Measurements from ENCODE around the gene CALHM6.

CALHM6 gene

DNA sequence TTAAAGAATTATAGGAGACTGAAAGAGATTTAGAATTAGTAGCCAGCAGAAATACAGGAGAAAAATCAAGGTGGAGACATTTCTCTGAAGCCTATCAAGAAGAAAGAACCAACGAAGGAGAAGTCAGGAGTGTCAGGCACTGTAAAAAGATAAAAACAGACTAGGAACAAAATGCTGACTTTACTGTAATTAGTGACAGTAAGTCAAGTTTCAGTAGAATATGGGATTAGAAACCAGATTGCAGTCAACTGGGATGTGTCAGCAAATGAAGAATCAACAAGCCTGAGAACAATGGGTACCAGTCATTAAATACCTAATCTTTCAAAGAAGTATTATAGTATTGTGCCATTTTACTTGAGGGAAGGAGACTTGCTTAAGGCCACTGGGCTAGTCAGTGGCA lies 21.6 kb downstream of the CALHM6 start:
- no peak overlapping the region for H3K4me2 ChIP-seq (ENCODE audit: low read length, poor library complexity, severe bottlenecking)
- no peak overlapping the region for H4K8ac ChIP-seq (ENCODE audit: low read length)
- no peak overlapping the region for H3K4me3 ChIP-seq (ENCODE audit: insufficient read depth in 1 of 2, low read depth in 1 of 2, low read length in 2 of 2)
- no peak overlapping the region for H3K23ac ChIP-seq (ENCODE audit: low read length in 2 of 2)
- H3K9ac ChIP-seq (ENCODE audit: low read length) = no peak overlapping the region
- WGBS = 85% methylated on average over 1 of the region's 1 CpG
- no peaks in the 10 kb centered on the region for H3K9me3 ChIP-seq (ENCODE audit: control insufficient read depth, low read length)
- no peak overlapping the region for H3K18ac ChIP-seq (ENCODE audit: low read depth in 1 of 2, low read length in 2 of 2)
- H3K14ac ChIP-seq (ENCODE audit: low read length in 2 of 2) = no peak overlapping the region
- no peak overlapping the region for H2AFZ ChIP-seq (ENCODE audit: low read depth, low read length)
- no peak overlapping the region for H2BK15ac ChIP-seq (ENCODE audit: low read depth, poor library complexity, severe bottlenecking)
- no peak overlapping the region for H2BK5ac ChIP-seq (ENCODE audit: low read depth, low read length, poor library complexity, severe bottlenecking)
- H3K79me1 ChIP-seq (replicated peaks; ENCODE audit: low read length, poor library complexity, severe bottlenecking) = no peaks in the 10 kb centered on the region
- no peaks in the 10 kb centered on the region for H3K36me3 ChIP-seq (ENCODE audit: control insufficient read depth in 1 of 2, insufficient read depth in 2 of 2, low read depth in 1 of 2, low read length in 2 of 2)
- no peak overlapping the region for H3K4ac ChIP-seq (ENCODE audit: low read depth in 1 of 2, low read length in 2 of 2)
- DNase-seq = no peak
- H2BK120ac ChIP-seq (ENCODE audit: low read depth, low read length) = no peak overlapping the region
- H3K27me3 ChIP-seq (ENCODE audit: control insufficient read depth in 1 of 2, insufficient read depth in 1 of 2, low read length in 2 of 2) = no peaks in the 10 kb centered on the region
- H3K27ac ChIP-seq (ENCODE audit: low read length, poor library complexity, severe bottlenecking) = no peak overlapping the region
- no peak overlapping the region for H4K91ac ChIP-seq (ENCODE audit: low read length)
- no peak overlapping the region for H2AK5ac ChIP-seq (ENCODE audit: low read length, severe bottlenecking)
- H2BK12ac ChIP-seq (ENCODE audit: low read length in 2 of 2) = no peak overlapping the region
- H3K4me1 ChIP-seq (ENCODE audit: control insufficient read depth, insufficient read depth, low read depth, low read length) = no peaks in the 10 kb centered on the region

DNA sequence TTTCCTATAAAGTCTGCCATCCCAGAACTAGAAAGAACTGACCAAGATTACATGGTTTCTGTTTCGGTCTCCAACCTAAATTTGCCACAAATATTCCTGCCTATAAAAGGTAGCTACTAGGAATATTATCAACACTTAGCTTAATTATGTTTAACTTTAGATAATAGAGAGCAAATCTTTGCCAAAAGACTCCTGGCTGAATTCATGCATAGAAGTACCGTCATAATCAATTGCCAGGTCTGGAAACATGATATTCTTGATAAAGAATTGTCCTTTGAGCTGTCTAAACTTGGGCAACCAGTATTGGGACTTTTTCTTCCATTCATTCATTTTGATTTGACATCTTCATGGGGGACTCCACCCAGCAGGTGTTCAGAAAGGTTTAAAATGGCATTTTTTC lies 22.4 kb downstream of the CALHM6 start:
- H3K14ac ChIP-seq (ENCODE audit: low read length in 2 of 2) = no peak overlapping the region
- H3K27me3 ChIP-seq (ENCODE audit: control insufficient read depth in 1 of 2, insufficient read depth in 1 of 2, low read length in 2 of 2) = no peaks in the 10 kb centered on the region
- H3K4ac ChIP-seq (ENCODE audit: low read depth in 1 of 2, low read length in 2 of 2) = no peak overlapping the region
- H2BK12ac ChIP-seq (ENCODE audit: low read length in 2 of 2) = no peak overlapping the region
- H2BK15ac ChIP-seq (ENCODE audit: low read depth, poor library complexity, severe bottlenecking) = no peak overlapping the region
- no peak overlapping the region for H3K23ac ChIP-seq (ENCODE audit: low read length in 2 of 2)
- H3K4me3 ChIP-seq (ENCODE audit: insufficient read depth in 1 of 2, low read depth in 1 of 2, low read length in 2 of 2) = no peak overlapping the region
- H3K27ac ChIP-seq (ENCODE audit: low read length, poor library complexity, severe bottlenecking) = no peak overlapping the region
- no peaks in the 10 kb centered on the region for H3K4me1 ChIP-seq (ENCODE audit: control insufficient read depth, insufficient read depth, low read depth, low read length)
- H3K18ac ChIP-seq (ENCODE audit: low read depth in 1 of 2, low read length in 2 of 2) = no peak overlapping the region
- H3K79me1 ChIP-seq (replicated peaks; ENCODE audit: low read length, poor library complexity, severe bottlenecking) = no peaks in the 10 kb centered on the region
- no peak overlapping the region for H4K91ac ChIP-seq (ENCODE audit: low read length)
- H3K4me2 ChIP-seq (ENCODE audit: low read length, poor library complexity, severe bottlenecking) = no peak overlapping the region
- no peak overlapping the region for H4K8ac ChIP-seq (ENCODE audit: low read length)
- H2BK5ac ChIP-seq (ENCODE audit: low read depth, low read length, poor library complexity, severe bottlenecking) = no peak overlapping the region
- DNase-seq = no peak
- no peak overlapping the region for H2AK5ac ChIP-seq (ENCODE audit: low read length, severe bottlenecking)
- no peak overlapping the region for H2AFZ ChIP-seq (ENCODE audit: low read depth, low read length)
- H3K9ac ChIP-seq (ENCODE audit: low read length) = no peak overlapping the region
- no peaks in the 10 kb centered on the region for H3K36me3 ChIP-seq (ENCODE audit: control insufficient read depth in 1 of 2, insufficient read depth in 2 of 2, low read depth in 1 of 2, low read length in 2 of 2)
- WGBS = 91% methylated on average over 1 of the region's 2 CpGs
- H3K9me3 ChIP-seq (ENCODE audit: control insufficient read depth, low read length) = no peaks in the 10 kb centered on the region
- H2BK120ac ChIP-seq (ENCODE audit: low read depth, low read length) = no peak overlapping the region

DNA sequence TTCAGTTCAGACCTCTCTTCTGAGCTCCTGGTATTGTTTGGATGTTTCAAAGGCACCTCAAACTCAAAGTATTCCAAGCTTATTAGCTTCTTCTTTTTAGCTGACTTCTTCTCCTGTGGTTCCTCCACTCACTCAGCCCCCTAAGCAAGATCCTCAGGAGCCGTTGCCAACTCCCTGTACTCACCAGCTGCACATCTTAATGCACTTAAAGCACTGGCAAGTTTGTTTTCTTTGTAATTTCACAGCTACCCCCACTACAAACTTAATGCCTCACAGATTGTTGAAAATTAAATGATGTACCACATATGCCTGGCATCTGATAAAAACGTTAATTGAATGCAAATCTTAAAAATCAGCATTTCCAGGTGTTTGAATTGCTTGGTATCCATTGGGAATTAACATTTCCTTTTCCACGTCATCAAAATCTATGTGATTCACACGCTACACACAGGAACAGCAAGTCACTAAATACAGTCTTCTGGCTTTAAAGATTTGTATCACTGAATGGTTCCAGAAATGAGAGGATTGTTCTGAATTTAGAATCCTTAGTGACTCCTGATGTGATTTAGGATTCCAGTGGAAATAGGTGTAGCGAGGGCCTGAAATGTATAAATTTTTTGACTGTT lies 24.5 kb downstream of the CALHM6 start:
- DNase-seq = no peak
- Histone ChIP-seq H3K27me3 (ENCODE audit: control insufficient read depth in 1 of 2, insufficient read depth in 1 of 2, low read length in 2 of 2) (no peaks in the 10 kb centered on the region), H4K8ac (ENCODE audit: low read length) (no peak overlapping the region), H2BK120ac (ENCODE audit: low read depth, low read length) (no peak overlapping the region), H3K4me1 (ENCODE audit: control insufficient read depth, insufficient read depth, low read depth, low read length) (no peaks in the 10 kb centered on the region), H3K79me1 (replicated peaks; ENCODE audit: low read length, poor library complexity, severe bottlenecking) (no peaks in the 10 kb centered on the region), H3K4me2 (ENCODE audit: low read length, poor library complexity, severe bottlenecking) (no peak overlapping the region), H2AFZ (ENCODE audit: low read depth, low read length) (no peak overlapping the region), H3K4ac (ENCODE audit: low read depth in 1 of 2, low read length in 2 of 2) (no peak overlapping the region), H3K14ac (ENCODE audit: low read length in 2 of 2) (no peak overlapping the region), H2BK12ac (ENCODE audit: low read length in 2 of 2) (no peak overlapping the region), H3K18ac (ENCODE audit: low read depth in 1 of 2, low read length in 2 of 2) (no peak overlapping the region), H3K23ac (ENCODE audit: low read length in 2 of 2) (no peak overlapping the region), H3K27ac (ENCODE audit: low read length, poor library complexity, severe bottlenecking) (no peak overlapping the region), H4K91ac (ENCODE audit: low read length) (no peak overlapping the region), H3K4me3 (ENCODE audit: insufficient read depth in 1 of 2, low read depth in 1 of 2, low read length in 2 of 2) (no peak overlapping the region), H3K9me3 (ENCODE audit: control insufficient read depth, low read length) (no peaks in the 10 kb centered on the region), H2AK5ac (ENCODE audit: low read length, severe bottlenecking) (no peak overlapping the region), H2BK5ac (ENCODE audit: low read depth, low read length, poor library complexity, severe bottlenecking) (no peak overlapping the region), H2BK15ac (ENCODE audit: low read depth, poor library complexity, severe bottlenecking) (no peak overlapping the region), H3K9ac (ENCODE audit: low read length) (peak overlapping the region; percentile 19), H3K36me3 (ENCODE audit: control insufficient read depth in 1 of 2, insufficient read depth in 2 of 2, low read depth in 1 of 2, low read length in 2 of 2) (no peaks in the 10 kb centered on the region)
- WGBS = 86% methylated on average over 5 of the region's 5 CpGs

DNA sequence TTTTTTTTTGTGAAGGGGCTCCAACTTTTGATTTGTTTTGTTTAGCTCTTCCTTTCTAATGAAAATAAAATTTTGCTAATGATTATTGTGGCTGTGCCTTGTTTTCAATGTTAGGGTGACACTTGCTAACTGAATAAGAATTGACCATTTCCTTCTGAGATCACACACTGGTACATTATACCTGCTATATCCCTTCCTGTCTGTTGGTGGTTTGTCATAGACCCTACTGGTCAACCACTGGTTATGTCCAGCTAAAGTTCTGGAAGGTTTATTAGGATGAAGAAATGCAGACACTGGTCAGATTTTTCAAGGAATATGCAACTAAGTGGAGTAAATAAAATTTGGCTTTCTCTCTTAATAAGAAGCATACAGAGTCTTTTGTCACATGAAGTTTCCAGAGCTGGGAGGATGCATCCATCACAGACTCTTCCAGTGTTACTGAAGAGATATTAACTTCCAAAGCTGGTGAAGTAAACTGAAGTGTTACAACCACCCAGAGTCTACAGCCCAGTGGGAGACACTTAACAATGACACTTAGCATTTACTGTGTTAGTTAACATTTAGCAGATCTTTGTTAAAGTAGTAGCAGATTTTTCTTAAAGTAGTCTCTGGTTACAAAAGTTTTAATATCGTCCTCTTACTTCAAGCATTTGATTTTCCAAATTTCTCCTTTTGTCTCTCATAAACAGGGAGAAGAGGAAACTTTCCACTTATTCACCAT lies 30.6 kb downstream of the CALHM6 start:
- H4K8ac ChIP-seq (ENCODE audit: low read length) = no peak overlapping the region
- no peak overlapping the region for H2AFZ ChIP-seq (ENCODE audit: low read depth, low read length)
- H3K4ac ChIP-seq (ENCODE audit: low read depth in 1 of 2, low read length in 2 of 2) = no peak overlapping the region
- H2AK5ac ChIP-seq (ENCODE audit: low read length, severe bottlenecking) = no peak overlapping the region
- H3K36me3 ChIP-seq (ENCODE audit: control insufficient read depth in 1 of 2, insufficient read depth in 2 of 2, low read depth in 1 of 2, low read length in 2 of 2) = no peaks in the 10 kb centered on the region
- no peak overlapping the region for H2BK5ac ChIP-seq (ENCODE audit: low read depth, low read length, poor library complexity, severe bottlenecking)
- no peaks in the 10 kb centered on the region for H3K9me3 ChIP-seq (ENCODE audit: control insufficient read depth, low read length)
- H3K27me3 ChIP-seq (ENCODE audit: control insufficient read depth in 1 of 2, insufficient read depth in 1 of 2, low read length in 2 of 2) = no peaks in the 10 kb centered on the region
- no peak overlapping the region for H3K4me3 ChIP-seq (ENCODE audit: insufficient read depth in 1 of 2, low read depth in 1 of 2, low read length in 2 of 2)
- H2BK120ac ChIP-seq (ENCODE audit: low read depth, low read length) = no peak overlapping the region
- no peaks in the 10 kb centered on the region for H3K4me1 ChIP-seq (ENCODE audit: control insufficient read depth, insufficient read depth, low read depth, low read length)
- H3K18ac ChIP-seq (ENCODE audit: low read depth in 1 of 2, low read length in 2 of 2) = no peak overlapping the region
- H4K91ac ChIP-seq (ENCODE audit: low read length) = no peak overlapping the region
- no peak for DNase-seq
- H3K4me2 ChIP-seq (ENCODE audit: low read length, poor library complexity, severe bottlenecking) = no peak overlapping the region
- H2BK15ac ChIP-seq (ENCODE audit: low read depth, poor library complexity, severe bottlenecking) = no peak overlapping the region
- no peak overlapping the region for H2BK12ac ChIP-seq (ENCODE audit: low read length in 2 of 2)
- H3K27ac ChIP-seq (ENCODE audit: low read length, poor library complexity, severe bottlenecking) = no peak overlapping the region
- H3K14ac ChIP-seq (ENCODE audit: low read length in 2 of 2) = no peak overlapping the region
- H3K9ac ChIP-seq (ENCODE audit: low read length) = no peak overlapping the region
- WGBS = 100% methylated on average over 1 of the region's 1 CpG
- H3K79me1 ChIP-seq (replicated peaks; ENCODE audit: low read length, poor library complexity, severe bottlenecking) = no peaks in the 10 kb centered on the region
- no peak overlapping the region for H3K23ac ChIP-seq (ENCODE audit: low read length in 2 of 2)
